ENCODE data around the gene SLC6A2.

GRCh38 chr16:55665511-55665910 lies 9.7 kb downstream of the SLC6A2 start:
- TF ChIP-seq CTCF (IDR thresholded peaks at IDR 0.05; ENCODE audit: low read length) = no peak
- TF ChIP-seq EZH2 (optimal IDR thresholded peaks at IDR 0.05; ENCODE audit: low read depth, low read length) = no peak
- no peak for TF ChIP-seq EZH2phosphoT487 (IDR thresholded peaks at IDR 0.05; ENCODE audit: low read length)
